Endothelial cell of umbilical vein (primary cell): ENCODE measurements around the gene ZNF490. TPM values are rescaled to one million over a fixed set of nuclear protein-coding genes. Genes with fewer than 3 reads are reported as not detected.

ENCODE experiments used
- BruUV-seq: library from RNA; stranded (reverse); fragments of 400-500 nt; replicated peaks from 2 replicates; lab custom pipeline; 2021; lab: Mats Ljungman, UMichigan
- CTCF ChIA-PET: fragments of 300-600, 350-600 bp; sonication (Branson Sonifier 250); formaldehyde crosslinking; loops from one replicate; lab custom pipeline; 2021; ENCODE audit warnings: antibody characterized with exemption, inconsistent platforms; lab: Charles Lee
- POLR2A ChIA-PET: fragments of 300-600, 350-600 bp; sonication (Branson Sonifier 250); formaldehyde crosslinking; loops from one replicate; lab custom pipeline; 2021; ENCODE audit warnings: antibody characterized with exemption, inconsistent platforms; lab: Charles Lee
- DNase-seq: peaks from one replicate; pipeline ENCODE4 v3.0.0-alpha.2; 2011; ENCODE audit warnings: low read depth, low spot score
- FAIRE-seq: peaks from 2 replicates; lab custom pipeline; 2011; peaks lifted over from hg19 to GRCh38; lab: Jason Lieb, UNC
- H2AFZ ChIP-seq: 2 replicates; pipeline ENCODE4 v1.6.0; 2012; ENCODE audit warnings: low read depth, low read length, control low read depth, inconsistent platforms
- H3K27ac ChIP-seq: 2 replicates; pipeline ENCODE4 v1.5.1; 2011; ENCODE audit warnings: low read depth, mild to moderate bottlenecking, control low read depth, low read length, moderate library complexity; ENCODE audit not compliant: insufficient read depth
- H3K27me3 ChIP-seq, 2 experiments: 2 replicates each; pipeline versions ENCODE4 v1.6.0 to v1.6.1; 2011; ENCODE audit warnings: low read length in 2 of 2, mixed read lengths in 1 of 2; ENCODE audit not compliant: control insufficient read depth in 2 of 2, insufficient read depth in 2 of 2
- H3K36me3 ChIP-seq, 2 experiments: 2 replicates in 1 of 2; 3 replicates in 1 of 2; pipeline ENCODE4 v1.5.1; 2011; ENCODE audit warnings: low read length in 2 of 2, mild to moderate bottlenecking in 1 of 2, moderate library complexity in 1 of 2; ENCODE audit not compliant: control insufficient read depth in 2 of 2, insufficient read depth in 2 of 2; ENCODE audit errors: extremely low read depth in 1 of 2
- H3K4me1 ChIP-seq: 3 replicates; pipeline ENCODE4 v1.5.1; 2011; ENCODE audit warnings: mild to moderate bottlenecking, low read length; ENCODE audit not compliant: control insufficient read depth, insufficient read depth; ENCODE audit errors: extremely low read depth
- H3K4me2 ChIP-seq: 2 replicates; pipeline ENCODE4 v1.6.1; 2011; ENCODE audit warnings: low read length, control low read depth, mixed read lengths; ENCODE audit not compliant: insufficient read depth
- H3K4me3 ChIP-seq, 3 experiments: fragments of 200-600 bp in 1 of 3; sonication (generic), shearing (Covaris generic) in 1 of 3; replicated peaks in 1 of 3; 2 replicates each; pipeline ENCODE4 v1.5.1; 2011 to 2016; ENCODE audit warnings: control low read depth in 3 of 3, low read length in 3 of 3, mild to moderate bottlenecking in 2 of 3, inconsistent platforms in 1 of 3, low read depth in 1 of 3, moderate library complexity in 1 of 3; ENCODE audit not compliant: insufficient read depth in 1 of 3
- H3K79me2 ChIP-seq: 2 replicates; pipeline ENCODE4 v1.6.0; 2012; ENCODE audit warnings: low read length, inconsistent platforms; ENCODE audit not compliant: control insufficient read depth, insufficient read depth
- H3K9ac ChIP-seq: replicated peaks from 2 replicates; pipeline ENCODE3; 2011; ENCODE audit warnings: low read length, control low read depth; ENCODE audit not compliant: insufficient read depth; ENCODE audit errors: extremely low read depth
- H3K9me1 ChIP-seq: replicated peaks from 3 replicates; pipeline ENCODE4 v1.6.0; 2011; ENCODE audit warnings: mild to moderate bottlenecking, low read length; ENCODE audit not compliant: control insufficient read depth, insufficient read depth; ENCODE audit errors: extremely low read depth
- H3K9me3 ChIP-seq: replicated peaks from 2 replicates; pipeline ENCODE4 v1.5.1; 2012; ENCODE audit warnings: low read length, inconsistent platforms; ENCODE audit not compliant: control insufficient read depth, insufficient read depth
- H4K20me1 ChIP-seq: replicated peaks from 2 replicates; pipeline ENCODE3; 2011; ENCODE audit warnings: mild to moderate bottlenecking, low read length; ENCODE audit not compliant: control insufficient read depth, insufficient read depth; ENCODE audit errors: extremely low read depth
- CTCF ChIP-seq, 2 donors: IDR thresholded peaks; 1 replicate in 1 of 2; 2 replicates in 1 of 2; pipeline ENCODE4 v1.5.1; 2011; ENCODE audit warnings: low read length in 2 of 2, mild to moderate bottlenecking in 2 of 2, moderate library complexity in 2 of 2, control low read depth in 1 of 2, inconsistent platforms in 1 of 2, low read depth in 1 of 2; ENCODE audit not compliant: insufficient read depth in 1 of 2; ENCODE audit errors: extremely low read depth in 1 of 2
- EZH2 ChIP-seq: IDR thresholded peaks from 2 replicates; pipeline ENCODE4 v1.6.1; 2012; ENCODE audit warnings: borderline replicate concordance, low read depth, mild to moderate bottlenecking, moderate library complexity, low read length, inconsistent platforms; ENCODE audit not compliant: severe bottlenecking
- FOS ChIP-seq: IDR thresholded peaks from 2 replicates; pipeline ENCODE4 v1.6.1; 2011; ENCODE audit warnings: mild to moderate bottlenecking, low read length, moderate library complexity, borderline replicate concordance; ENCODE audit not compliant: insufficient read depth
- GATA2 ChIP-seq: IDR thresholded peaks from 2 replicates; pipeline ENCODE4 v1.7.0; 2011; ENCODE audit warnings: low read depth, mild to moderate bottlenecking, moderate library complexity, mixed read lengths, low read length; ENCODE audit not compliant: insufficient read length, insufficient read depth
- JUN ChIP-seq: IDR thresholded peaks from 2 replicates; pipeline ENCODE4 v1.6.1; 2011; ENCODE audit warnings: borderline replicate concordance, low read depth; ENCODE audit not compliant: insufficient read length, insufficient read depth
- MAX ChIP-seq: IDR thresholded peaks from 2 replicates; pipeline ENCODE4 v1.6.1; 2011; ENCODE audit not compliant: insufficient read depth, insufficient read length
- MYC ChIP-seq: IDR thresholded peaks from one replicate; pipeline ENCODE4 v1.6.1; 2011; ENCODE audit warnings: mild to moderate bottlenecking, low read depth, low read length
- POLR2A ChIP-seq: IDR thresholded peaks from 2 replicates; pipeline ENCODE4 v1.6.1; 2012; ENCODE audit warnings: low read depth, mild to moderate bottlenecking, control low read depth, low read length
- POLR2AphosphoS5 ChIP-seq: IDR thresholded peaks from 2 replicates; pipeline ENCODE4 v1.6.1; 2012; ENCODE audit warnings: low read depth, mild to moderate bottlenecking, control low read depth, low read length, moderate library complexity; ENCODE audit not compliant: insufficient read depth
- dilution Hi-C: fragments of 300-500 bp; cut with MboI; formaldehyde crosslinking; loops from one replicate; pipeline ENCODE4 v1.15.0; 2019; ENCODE audit warnings: low sequenced_read_pairs; ENCODE audit not compliant: extremely low pct_ligation_motif_present
- intact Hi-C: fragments of 100-400 bp; cut with micrococcal nuclease; formaldehyde crosslinking; loops from one replicate; pipeline ENCODE4 v1.10.0; 2022
- polyA plus RNA-seq, 4 experiments: library from polyadenylated mRNA; depleted of rRNA in 3 of 4; stranded (reverse) in 3 of 4; unstranded in 1 of 4; fragments of >200 nt; gene quantifications; 2 replicates each; pipeline versions ENCODE4 v1.2.1 to v1.2.3, GENCODE V29; 2011 to 2012; ENCODE audit warnings: missing spikeins in 1 of 4
- total RNA-seq: library from RNA; stranded (reverse); gene quantifications from 2 replicates; pipeline ENCODE4 v1.2.3, GENCODE V29; 2021

The ZNF490 gene
- total and polyA plus RNA-seq, 2 donors (not counting 3 experiments of a cell fraction or from before 2014, with no cell fraction given) = 1.4 to 5.7 TPM

DNA sequence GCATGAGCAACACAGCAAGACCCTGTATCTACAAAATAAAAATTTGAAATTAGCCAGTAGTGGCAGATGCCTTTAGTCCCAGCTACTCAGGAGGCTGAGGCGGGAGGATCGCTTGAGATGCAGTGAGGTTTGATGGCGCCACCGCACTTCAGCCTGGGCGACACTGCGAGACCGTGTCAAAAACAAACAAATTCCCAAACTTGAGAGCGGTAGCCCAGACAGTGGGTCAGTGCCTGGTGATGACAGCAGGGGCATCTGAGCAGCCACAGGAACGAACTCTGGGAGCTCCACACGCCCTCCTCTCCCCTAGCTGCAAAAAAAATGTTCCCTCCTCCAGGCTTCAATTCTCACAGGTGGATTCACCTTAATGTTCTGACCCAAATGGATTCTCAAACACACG lies 14.1 kb downstream of the ZNF490 start:
- Histone ChIP-seq H4K20me1 (no peaks in the 10 kb centered on the region), H3K9me3 (no peaks in the 10 kb centered on the region), H3K9me1 (no peaks in the 10 kb centered on the region), H3K4me2 (no peak overlapping the region), H3K9ac (no peak overlapping the region), H3K27ac (no peak overlapping the region), H3K27me3 (no peaks in the 10 kb centered on the region), H3K79me2 (no peaks in the 10 kb centered on the region), H2AFZ (no peak overlapping the region), H3K4me1 (no peaks in the 10 kb centered on the region), H3K4me3 (no peak overlapping the region), H3K36me3 (peaks cover 0 to 2% of the 10 kb centered on the region in 2 experiments)
- no peak for DNase-seq
- dilution Hi-C loops (no loop called here), intact Hi-C loops (no loop called here)
- CTCF ChIA-PET = no interaction called here
- POLR2A ChIA-PET = no interaction called here
- no peak for FAIRE-seq
- BruUV-seq = no TSS peak
- no peak for TF ChIP-seq CTCF (IDR thresholded peaks at IDR 0.05; ENCODE audit: extremely low read depth in 1 of 2, insufficient read depth in 1 of 2, low read depth in 1 of 2, low read length in 2 of 2)
- no peak for TF ChIP-seq EZH2
- TF ChIP-seq MAX = no peak
- TF ChIP-seq FOS = no peak
- no peak for TF ChIP-seq POLR2AphosphoS5
- TF ChIP-seq GATA2 = no peak
- no peak for TF ChIP-seq MYC
- no peak for TF ChIP-seq POLR2A
- no peak for TF ChIP-seq JUN
